SJCRH30 (cell line): ENCODE measurements around the gene ASB7. TPM values are rescaled to one million over a fixed set of nuclear protein-coding genes. Genes with fewer than 3 reads are reported as not detected.
"Not testable (repeated sequence)": the region's sequence is repeated elsewhere in the genome, so short reads cannot be mapped to it uniquely, and the experiment has no call there.

Experiments used
- DNase-seq, 2 experiments: peaks; one replicate each; pipeline ENCODE4 v3.0.0-alpha.2; 2015 to 2020
- H3K27ac ChIP-seq: fragments of 250-450 bp; sonication (Bioruptor Pico); 2 replicates; pipeline ENCODE4 v1.5.1; 2020; ENCODE audit warnings: mild to moderate bottlenecking, moderate library complexity
- H3K27me3 ChIP-seq: fragments of 250-450 bp; sonication (Bioruptor Pico); 2 replicates; pipeline ENCODE4 v1.5.1; 2020; ENCODE audit warnings: mild to moderate bottlenecking, moderate library complexity
- H3K36me3 ChIP-seq: fragments of 250-450 bp; sonication (Bioruptor Pico); 2 replicates; pipeline ENCODE4 v1.5.1; 2020; ENCODE audit warnings: mild to moderate bottlenecking, moderate library complexity
- H3K4me1 ChIP-seq: fragments of 250-450 bp; sonication (Bioruptor Pico); 2 replicates; pipeline ENCODE4 v1.5.1; 2020; ENCODE audit warnings: mild to moderate bottlenecking, moderate library complexity
- H3K4me3 ChIP-seq: fragments of 250-450 bp; sonication (Bioruptor Pico); 2 replicates; pipeline ENCODE4 v1.5.1; 2020; ENCODE audit warnings: mild to moderate bottlenecking, moderate library complexity
- H3K9me3 ChIP-seq: fragments of 250-450 bp; sonication (Bioruptor Pico); replicated peaks from 2 replicates; pipeline ENCODE4 v1.5.1; 2020; ENCODE audit warnings: mild to moderate bottlenecking, moderate library complexity
- total RNA-seq: library from RNA; depleted of rRNA; stranded (reverse); fragments of >200 nt; shearing (Covaris generic); gene quantifications from 2 replicates; pipeline ENCODE4 v1.2.3, GENCODE V29; 2014

The ASB7 gene
- total RNA-seq, 1 experiment from 2014 or later: 16.2 TPM

DNA sequence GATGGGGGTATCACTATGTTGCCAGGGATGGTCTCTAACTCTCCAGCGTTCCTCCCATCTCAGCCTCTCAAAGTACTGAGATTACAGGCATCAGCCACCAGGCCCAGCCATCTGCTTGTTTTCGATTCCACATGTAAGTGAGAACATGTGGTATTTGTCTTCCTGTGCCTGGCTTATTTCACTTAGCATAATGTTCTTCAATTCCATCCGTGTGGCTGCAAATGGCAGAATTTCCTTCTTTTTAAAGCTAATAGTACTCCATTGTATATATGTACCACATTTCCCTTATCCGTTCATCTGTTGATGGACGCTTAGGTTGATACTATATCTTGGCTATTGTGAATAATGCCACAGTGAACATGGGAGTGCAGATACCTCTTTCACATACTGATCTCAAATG, 70.6 kb downstream of the ASB7 start:
- Histone ChIP-seq H3K4me1 (peaks cover 7% of the 10 kb centered on the region; the same call in 1 of the 2 replicates), H3K27ac (no peak overlapping the region), H3K36me3 (no peaks in the 10 kb centered on the region), H3K4me3 (no peak overlapping the region), H3K9me3 (peaks cover 7% of the 10 kb centered on the region), H3K27me3 (no peaks in the 10 kb centered on the region)
- DNase-seq: no peak

DNA sequence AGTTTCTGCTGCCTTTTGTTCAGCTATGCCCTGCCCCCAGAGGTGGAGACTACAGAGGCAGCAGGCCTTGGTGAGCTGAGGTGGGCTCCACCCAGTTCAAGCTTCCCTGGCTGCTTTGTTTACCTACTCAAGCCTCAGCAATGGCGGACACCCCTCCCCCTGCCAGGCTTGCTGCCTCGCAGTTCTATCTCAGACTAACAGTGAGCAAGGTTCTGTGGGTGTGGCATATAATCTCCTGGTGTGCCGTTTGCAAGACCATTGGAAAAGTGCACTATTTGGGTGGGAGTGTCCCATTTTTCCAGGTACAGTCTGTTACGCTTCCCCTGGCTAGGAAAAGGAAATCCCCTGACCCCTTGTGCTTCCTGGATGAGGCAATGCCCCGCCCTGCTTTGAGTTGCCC, 76.8 kb downstream of the ASB7 start:
- not testable (repeated sequence) for H3K36me3 ChIP-seq, H3K4me3 ChIP-seq, H3K27me3 ChIP-seq, H3K27ac ChIP-seq, DNase-seq, H3K4me1 ChIP-seq
- H3K9me3 ChIP-seq: peaks cover 12% of the 10 kb centered on the region

DNA sequence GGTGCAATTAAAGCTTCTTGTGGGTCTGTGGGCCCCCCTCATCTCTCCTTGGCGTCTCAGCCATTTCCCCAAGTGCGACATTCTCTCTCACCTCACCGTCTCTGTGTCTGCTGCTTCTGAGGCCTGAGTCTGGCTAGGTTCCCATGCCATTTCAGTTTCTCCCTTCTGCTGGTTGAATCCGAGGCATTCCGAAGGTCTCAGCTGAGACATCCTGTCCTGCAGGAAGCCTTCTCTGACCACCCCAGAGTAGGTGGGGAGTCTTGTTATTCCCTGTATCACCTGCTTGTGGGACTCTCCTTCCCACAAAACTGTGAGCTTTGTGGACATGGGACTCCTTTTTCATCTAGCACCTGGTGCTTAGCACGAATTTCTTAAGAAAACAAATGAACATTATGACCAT, 78.3 kb downstream of the ASB7 start:
- Histone ChIP-seq H3K27ac (no peak overlapping the region), H3K4me3 (no peak overlapping the region), H3K9me3 (peaks cover 10% of the 10 kb centered on the region), H3K27me3 (no peaks in the 10 kb centered on the region), H3K36me3 (no peaks in the 10 kb centered on the region), H3K4me1 (peaks cover 1% of the 10 kb centered on the region; the same call in 1 of the 2 replicates)
- DNase-seq: no peak

DNA sequence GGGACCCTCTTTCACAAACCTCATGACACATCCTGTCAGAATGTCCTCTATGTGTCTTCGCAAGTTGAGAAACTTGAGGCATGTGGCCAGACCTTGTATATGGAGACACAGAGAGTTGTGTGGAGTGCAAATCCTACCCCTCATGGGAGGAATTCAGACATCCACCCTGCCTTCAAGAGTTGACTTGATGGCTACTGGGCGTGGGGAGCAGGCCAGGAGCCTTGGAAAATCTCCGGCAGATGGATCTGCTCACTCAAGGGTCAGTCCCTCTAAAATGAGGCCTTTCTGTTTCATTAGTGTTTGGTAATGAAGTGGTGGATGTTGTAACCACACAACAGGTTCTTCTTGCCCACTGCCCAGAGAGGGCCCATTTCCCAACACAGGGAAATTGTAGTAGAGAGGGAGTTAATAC, 79.0 kb downstream of the ASB7 start:
- no peaks in the 10 kb centered on the region for H3K27me3 ChIP-seq
- peaks cover 10% of the 10 kb centered on the region for H3K9me3 ChIP-seq
- no peak for DNase-seq
- no peak overlapping the region for H3K4me3 ChIP-seq
- H3K4me1 ChIP-seq: peaks cover 7% of the 10 kb centered on the region
- H3K27ac ChIP-seq: no peak overlapping the region
- H3K36me3 ChIP-seq: no peaks in the 10 kb centered on the region

DNA sequence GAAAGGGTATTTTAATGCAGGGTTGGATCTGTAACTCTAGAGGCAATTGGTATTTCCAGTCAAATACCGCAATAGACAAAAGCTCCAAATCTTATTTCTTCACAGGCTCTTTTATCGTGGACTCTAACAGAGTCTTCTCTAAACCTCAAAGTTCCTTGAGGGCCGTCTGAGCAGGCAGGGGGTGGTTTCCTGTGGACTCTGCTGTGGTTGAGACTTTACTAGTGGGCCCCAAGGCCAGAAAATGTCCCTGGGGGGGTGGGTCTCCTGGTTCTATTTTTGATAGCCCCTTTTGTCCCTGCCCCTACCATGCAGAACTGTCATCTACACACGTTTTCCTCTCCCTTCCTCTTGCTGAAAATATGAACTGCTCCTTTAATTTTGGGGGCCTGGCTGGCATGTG, 80.1 kb downstream of the ASB7 start:
- H3K9me3 ChIP-seq: peaks cover 10% of the 10 kb centered on the region
- DNase-seq: no peak
- no peak overlapping the region for H3K4me3 ChIP-seq
- H3K27ac ChIP-seq: no peak overlapping the region
- no peaks in the 10 kb centered on the region for H3K36me3 ChIP-seq
- H3K4me1 ChIP-seq: peaks cover 19% of the 10 kb centered on the region
- no peaks in the 10 kb centered on the region for H3K27me3 ChIP-seq

DNA sequence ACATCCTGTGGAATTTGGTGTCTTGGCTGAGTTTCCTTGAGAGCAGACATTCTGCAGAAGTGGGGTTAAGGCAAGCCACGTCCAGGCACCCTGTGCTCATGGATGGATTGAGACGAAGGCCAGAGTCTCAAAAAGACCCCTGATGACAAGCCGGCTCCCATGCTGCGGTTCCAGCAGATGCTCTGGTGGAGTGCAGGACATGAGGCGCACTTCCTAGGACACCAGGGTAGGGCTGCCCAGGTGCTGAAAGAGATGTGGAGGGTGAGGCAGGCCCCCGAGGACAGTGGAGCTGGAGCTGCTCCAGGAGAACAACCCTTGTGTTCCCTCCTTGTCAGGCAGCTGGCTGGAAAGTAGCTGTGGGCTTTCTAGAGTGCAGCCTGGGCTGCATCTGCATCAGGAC, 81.0 kb downstream of the ASB7 start:
- Histone ChIP-seq H3K4me1 (peaks cover 28% of the 10 kb centered on the region), H3K36me3 (no peaks in the 10 kb centered on the region), H3K4me3 (no peak overlapping the region), H3K9me3 (peaks cover 10% of the 10 kb centered on the region), H3K27me3 (no peaks in the 10 kb centered on the region), H3K27ac (no peak overlapping the region)
- no peak for DNase-seq

DNA sequence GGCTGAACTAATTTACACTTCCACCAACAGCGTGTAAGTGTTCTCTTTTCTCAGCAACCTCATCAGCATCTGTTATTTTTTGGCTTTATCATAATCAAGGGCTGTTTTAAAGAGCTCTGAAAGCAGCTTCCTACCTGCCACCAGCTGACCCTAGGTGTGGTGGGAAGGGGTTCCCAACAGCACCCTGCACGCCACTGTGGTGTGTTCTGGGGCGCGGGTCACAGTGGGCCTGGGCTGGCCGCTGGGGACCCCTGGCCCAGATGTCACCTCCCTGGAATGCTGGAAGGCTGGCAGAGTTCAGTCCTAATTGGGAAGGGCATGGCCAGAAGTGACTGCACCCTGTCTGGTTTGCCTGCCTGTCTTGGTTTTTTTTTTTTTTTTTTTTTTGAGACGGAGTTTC, 82.2 kb downstream of the ASB7 start:
- H3K36me3 ChIP-seq: no peaks in the 10 kb centered on the region
- peaks cover 6% of the 10 kb centered on the region; the same call in 1 of the 2 replicates for H3K9me3 ChIP-seq
- DNase-seq: no peak
- H3K27ac ChIP-seq: no peak overlapping the region
- H3K27me3 ChIP-seq: no peaks in the 10 kb centered on the region
- peaks cover 33% of the 10 kb centered on the region for H3K4me1 ChIP-seq
- no peak overlapping the region for H3K4me3 ChIP-seq

DNA sequence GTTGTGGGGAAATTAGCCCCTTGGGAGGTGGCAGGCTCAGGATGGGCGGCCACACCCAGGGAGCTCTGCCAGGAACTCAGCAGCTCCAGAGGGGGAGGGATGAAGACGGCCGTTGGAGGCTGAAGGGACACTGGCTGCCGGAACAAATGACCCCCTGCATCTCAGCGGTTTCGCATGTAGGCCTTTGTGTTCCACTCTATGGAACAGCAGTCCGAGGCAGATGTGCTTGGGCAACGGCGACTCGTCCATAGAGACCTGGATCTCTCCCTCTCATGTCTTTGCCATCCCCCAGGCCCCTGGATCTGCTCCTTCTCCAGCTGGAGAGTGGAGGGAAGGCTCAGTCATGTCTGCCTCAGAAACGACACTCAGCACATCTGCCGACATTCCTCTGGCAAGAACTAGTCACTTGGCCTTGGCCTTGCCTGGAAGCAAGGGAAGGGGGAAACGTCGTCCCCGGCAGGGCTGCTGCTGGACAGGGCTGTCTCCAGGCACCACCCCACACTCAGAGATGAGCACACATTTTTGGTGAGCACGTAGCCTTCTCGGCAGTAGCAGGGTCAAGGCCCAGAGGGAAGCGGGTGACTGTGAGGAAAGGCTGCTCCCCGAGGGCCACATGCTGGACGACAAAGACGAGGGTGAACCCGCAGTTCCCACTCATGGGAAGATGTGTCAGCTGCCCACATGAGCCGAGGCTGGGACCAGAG, 83.8 kb downstream of the ASB7 start:
- no peaks in the 10 kb centered on the region for H3K27me3 ChIP-seq
- H3K36me3 ChIP-seq: no peaks in the 10 kb centered on the region
- peaks cover 33% of the 10 kb centered on the region for H3K4me1 ChIP-seq
- DNase-seq: peak; percentile 76 to 80
- H3K4me3 ChIP-seq: no peak overlapping the region
- H3K27ac ChIP-seq: peak overlapping the region; percentile 42; the same call in 1 of the 2 replicates
- peaks cover 6% of the 10 kb centered on the region; the same call in 1 of the 2 replicates for H3K9me3 ChIP-seq

DNA sequence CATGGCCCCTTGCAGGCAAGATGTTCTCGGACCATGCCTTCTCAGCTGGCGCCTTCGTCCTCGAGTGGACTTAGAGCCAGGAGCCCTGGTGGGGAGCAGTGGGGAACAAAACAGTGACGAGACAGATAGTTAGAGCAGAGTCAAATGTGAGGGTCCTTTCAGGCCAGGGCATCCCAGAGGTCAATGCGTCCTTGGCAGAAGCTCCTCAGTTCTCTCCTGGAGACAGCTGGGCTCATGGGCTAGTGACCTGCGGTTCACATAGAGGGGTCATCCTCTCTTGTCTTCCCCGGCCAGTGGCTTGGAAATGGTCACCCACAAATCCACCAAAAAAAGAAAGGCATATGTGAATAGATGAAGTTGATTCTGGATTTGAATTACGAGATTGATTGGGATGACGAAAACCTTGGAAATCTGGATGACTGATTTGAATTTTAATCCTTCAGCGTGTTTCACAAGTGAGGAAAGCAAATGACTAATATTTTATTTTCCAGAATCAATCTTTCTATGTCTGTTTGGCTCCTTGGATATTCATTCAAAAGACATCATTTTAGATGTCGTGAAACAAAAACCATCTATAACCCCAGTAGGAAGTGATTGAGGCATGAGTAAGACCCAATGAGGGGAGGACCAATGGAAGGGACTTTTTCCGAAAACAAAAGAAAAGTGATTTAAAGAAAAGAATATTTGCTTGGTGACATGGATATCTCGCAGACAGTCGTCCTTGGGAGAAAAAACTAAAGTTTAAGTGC, 84.5 kb downstream of the ASB7 start:
- Histone ChIP-seq H3K4me3 (no peak overlapping the region), H3K27ac (peak overlapping the region; percentile 37)
- DNase-seq: no peak

DNA sequence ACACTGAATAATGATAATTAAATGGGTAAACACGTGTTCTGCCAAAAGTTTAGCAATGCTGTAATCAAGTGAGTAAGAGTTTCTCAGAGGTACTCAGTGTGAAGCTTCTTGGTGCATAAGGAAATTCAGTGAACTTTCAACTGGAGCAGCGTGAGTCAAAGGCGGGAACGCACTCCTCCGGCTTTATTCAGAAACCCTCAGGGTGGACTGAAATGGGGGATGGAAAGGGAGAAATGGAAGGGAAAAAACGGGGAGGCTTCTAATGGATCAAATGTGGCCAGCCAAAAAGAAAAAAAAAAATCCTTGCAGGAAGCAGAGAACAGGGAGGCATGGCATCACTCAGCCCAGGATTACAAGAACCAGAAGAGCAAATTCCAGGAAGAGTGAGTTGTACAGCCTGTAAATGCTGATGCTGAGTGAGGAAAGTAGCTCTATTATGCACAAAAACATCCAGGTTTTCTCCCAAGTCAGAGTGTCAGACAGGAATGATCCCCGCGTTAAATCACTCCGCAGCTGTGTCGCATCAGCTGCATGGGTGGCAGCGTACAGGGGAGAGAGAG, 85.3 kb downstream of the ASB7 start:
- H3K36me3 ChIP-seq: no peaks in the 10 kb centered on the region
- H3K4me1 ChIP-seq: peaks cover 33% of the 10 kb centered on the region
- peak overlapping the region; percentile 37 for H3K27ac ChIP-seq
- peak overlapping the region; percentile 11; the same call in 1 of the 2 replicates for H3K4me3 ChIP-seq
- DNase-seq: peak; percentile 59 to 70
- no peaks in the 10 kb centered on the region for H3K27me3 ChIP-seq
- no peaks in the 10 kb centered on the region for H3K9me3 ChIP-seq

More for the DNA sequence above, 84.5 kb downstream of the ASB7 start:
- H3K36me3 ChIP-seq: no peaks in the 10 kb centered on the region
- H3K27me3 ChIP-seq: no peaks in the 10 kb centered on the region
- peaks cover 33% of the 10 kb centered on the region for H3K4me1 ChIP-seq
- peaks cover 5% of the 10 kb centered on the region; the same call in 1 of the 2 replicates for H3K9me3 ChIP-seq

DNA sequence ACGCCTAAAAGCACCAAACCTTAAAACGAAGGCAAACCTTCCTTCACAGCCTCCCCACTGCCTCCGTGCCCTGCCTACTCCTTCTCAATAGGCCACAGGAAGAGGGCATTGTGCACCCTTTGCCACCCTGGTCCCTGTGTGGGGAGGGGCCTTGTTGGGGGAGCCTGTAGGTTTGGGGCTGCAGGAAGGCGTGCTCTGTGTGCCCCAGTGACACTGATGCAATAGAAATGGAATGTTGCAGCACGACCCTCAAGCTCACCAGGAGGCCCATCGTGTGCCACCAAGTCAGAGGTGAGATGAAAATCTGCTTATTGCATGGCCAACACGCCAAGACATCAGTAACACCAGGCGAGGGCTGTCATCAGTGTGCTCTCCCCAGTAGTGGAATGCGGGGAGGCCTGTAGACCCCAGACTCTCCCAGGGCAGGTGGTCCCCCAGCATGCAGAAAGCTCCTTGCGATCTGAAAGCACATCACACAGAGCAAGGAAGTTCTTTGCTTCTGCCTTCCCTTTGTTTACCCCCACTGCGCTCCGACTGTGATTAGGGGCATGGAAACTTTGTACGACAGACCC, 86.2 kb downstream of the ASB7 start:
- Histone ChIP-seq H3K4me3 (no peak overlapping the region), H3K27ac (peak overlapping the region; percentile 37), H3K9me3 (no peaks in the 10 kb centered on the region), H3K36me3 (no peaks in the 10 kb centered on the region), H3K4me1 (peaks cover 33% of the 10 kb centered on the region), H3K27me3 (no peaks in the 10 kb centered on the region)
- DNase-seq: no peak

DNA sequence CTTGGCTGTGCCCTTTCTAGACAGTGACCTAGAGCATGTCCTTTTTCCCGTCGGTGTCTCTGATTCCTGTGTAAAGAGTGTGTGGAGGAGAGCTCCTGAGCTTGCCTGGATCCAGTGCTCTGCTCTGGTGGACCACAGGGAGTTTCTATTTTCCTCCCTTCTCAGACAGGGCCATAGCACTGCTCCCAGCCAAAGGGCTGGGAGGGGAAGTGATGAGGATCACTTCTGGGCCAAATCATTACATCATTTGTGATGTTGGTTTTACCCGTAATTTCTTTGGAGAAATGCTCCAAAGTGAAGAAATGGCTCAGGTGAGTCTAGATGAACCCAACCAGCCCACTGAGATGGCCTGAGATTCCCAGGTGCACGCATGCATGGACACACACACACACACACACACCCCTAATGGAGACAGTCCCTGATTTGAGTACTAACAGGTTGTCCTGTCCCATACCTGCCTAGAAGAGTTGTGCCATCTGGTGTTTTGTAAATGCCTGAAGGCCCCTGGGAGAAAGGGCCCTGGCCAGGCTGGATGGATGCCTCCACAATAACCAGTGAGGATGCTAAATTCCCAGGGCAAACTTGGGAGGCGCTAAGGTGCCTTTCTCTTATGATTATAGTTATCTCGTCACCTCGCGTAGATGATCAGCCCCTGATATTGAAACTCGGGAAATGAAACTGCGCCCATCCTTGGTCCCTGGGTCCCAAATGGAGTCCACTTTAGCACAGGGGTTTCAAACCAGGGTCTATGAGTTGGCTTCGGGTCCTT, 86.9 kb downstream of the ASB7 start:
- H3K4me1 ChIP-seq: peaks cover 33% of the 10 kb centered on the region

DNA sequence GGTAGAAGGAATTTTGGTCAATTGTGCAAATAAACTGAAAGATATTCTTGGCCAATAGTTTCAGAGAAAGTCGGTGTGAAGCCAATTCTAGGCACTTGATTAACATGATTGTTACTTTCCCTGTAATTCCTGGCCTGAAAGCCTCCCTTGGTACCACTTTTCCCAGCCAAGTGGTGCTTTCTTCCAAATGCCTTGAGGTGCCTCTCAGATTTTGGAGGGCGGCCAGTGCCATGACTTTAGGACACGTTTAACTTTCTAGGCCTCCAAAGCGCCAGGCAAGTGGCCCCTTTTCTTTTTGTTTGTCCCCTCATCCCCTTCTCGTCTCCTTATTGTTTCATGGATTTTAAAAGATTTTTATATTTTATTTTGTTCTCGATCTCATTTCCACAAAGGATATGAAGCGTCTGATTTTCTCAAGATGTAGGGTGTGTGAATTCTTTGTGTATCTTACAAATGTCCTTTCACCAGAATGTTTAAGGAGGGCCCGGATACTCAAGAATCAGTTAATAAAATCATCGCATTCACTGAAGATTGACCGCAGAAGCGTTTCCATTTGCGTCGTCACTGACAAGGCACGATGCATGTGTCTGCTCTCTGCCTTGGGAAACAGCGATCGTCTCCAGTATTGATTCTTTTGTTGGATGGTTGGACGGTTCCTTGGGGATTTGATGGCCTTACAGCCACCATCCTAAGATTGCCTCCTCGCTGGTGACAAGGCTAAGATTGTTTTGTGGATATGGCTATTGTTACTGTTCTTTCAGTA, 87.8 kb downstream of the ASB7 start:
- no peak overlapping the region for H3K4me3 ChIP-seq
- H3K27me3 ChIP-seq: no peaks in the 10 kb centered on the region
- no peaks in the 10 kb centered on the region for H3K36me3 ChIP-seq
- H3K4me1 ChIP-seq: peaks cover 33% of the 10 kb centered on the region
- no peak overlapping the region for H3K27ac ChIP-seq
- DNase-seq: no peak
- no peaks in the 10 kb centered on the region for H3K9me3 ChIP-seq

More for the DNA sequence above, 86.9 kb downstream of the ASB7 start:
- Histone ChIP-seq H3K9me3 (no peaks in the 10 kb centered on the region), H3K27ac (no peak overlapping the region), H3K4me3 (no peak overlapping the region), H3K27me3 (no peaks in the 10 kb centered on the region), H3K36me3 (no peaks in the 10 kb centered on the region)
- no peak for DNase-seq

DNA sequence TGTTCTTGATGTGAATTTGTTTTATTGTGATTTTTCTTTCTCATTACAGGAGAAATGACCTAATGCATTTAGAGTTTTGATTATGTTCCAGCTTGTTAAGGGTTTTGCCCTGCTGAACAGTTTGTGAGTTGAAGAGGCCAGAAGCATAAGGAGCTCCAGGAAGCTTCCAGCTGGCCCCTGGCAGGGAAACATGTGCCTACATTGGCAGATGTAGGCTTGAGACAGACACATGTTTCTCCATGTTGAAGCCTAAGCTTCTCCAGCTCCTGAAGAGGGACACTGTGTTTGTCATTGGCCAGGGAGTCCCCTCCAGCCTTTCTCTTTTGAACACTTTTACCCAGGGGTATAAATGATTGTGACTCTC, 88.4 kb downstream of the ASB7 start:
- no peak for DNase-seq
- H3K27ac ChIP-seq: no peak overlapping the region
- no peaks in the 10 kb centered on the region for H3K27me3 ChIP-seq
- no peaks in the 10 kb centered on the region for H3K36me3 ChIP-seq
- H3K4me1 ChIP-seq: peaks cover 31% of the 10 kb centered on the region
- no peak overlapping the region for H3K4me3 ChIP-seq
- H3K9me3 ChIP-seq: no peaks in the 10 kb centered on the region; the same call in 1 of the 2 replicates
